Neural crest cell (in vitro differentiated cells): ENCODE results near the gene RBBP8NL. TPM values are rescaled to one million over a fixed set of nuclear protein-coding genes. Genes with fewer than 3 reads are reported as not detected.

ENCODE experiments used
- DNase-seq: peaks from one replicate; pipeline ENCODE4 v3.0.0; 2021; ENCODE audit warnings: low read depth, mixed read lengths, low spot score
- H3K27ac Mint-ChIP-seq: one replicate; pipeline ENCODE4 v1.8.0; 2021; ENCODE audit warnings: mild to moderate bottlenecking, mixed read lengths; ENCODE audit not compliant: unreplicated experiment
- H3K27me3 Mint-ChIP-seq: 2 replicates; pipeline ENCODE4 v1.8.0; 2021; ENCODE audit warnings: low read depth, mild to moderate bottlenecking, mixed read lengths
- H3K36me3 Mint-ChIP-seq: 2 replicates; pipeline ENCODE4 v1.8.0; 2021; ENCODE audit warnings: low read depth, mild to moderate bottlenecking, mixed read lengths
- H3K4me1 Mint-ChIP-seq: 2 replicates; pipeline ENCODE4 v1.8.0; 2021; ENCODE audit warnings: mixed read lengths
- H3K4me3 Mint-ChIP-seq: one replicate; pipeline ENCODE4 v1.8.0; 2021; ENCODE audit warnings: mild to moderate bottlenecking, mixed read lengths
- H3K9me3 Mint-ChIP-seq: 2 replicates; pipeline ENCODE4 v1.8.0; 2021; ENCODE audit warnings: mixed read lengths
- total RNA-seq: library from RNA; stranded (reverse); gene quantifications from 2 replicates; pipeline ENCODE4 v1.2.1, GENCODE V29; 2021
- TF ChIP-seq, protein P1 (sequence below): fragments of 200-600 bp; sonication (generic); conservative IDR thresholded peaks from 2 replicates; pipeline ENCODE4 v1.5.0; 2021; ENCODE audit warnings: antibody characterized with exemption, mild to moderate bottlenecking

RBBP8NL gene
- total RNA-seq, 1 donor from 2014 or later: not detected

GRCh38 chr20:62396367-62397239 lies 30.7 kb downstream of the RBBP8NL start:
- Mint-ChIP-seq H3K9me3 (no peaks in the 10 kb centered on the region), H3K27ac (no peak overlapping the region), H3K4me1 (no peaks in the 10 kb centered on the region), H3K4me3 (no peak overlapping the region), H3K36me3 (peaks cover 12% of the 10 kb centered on the region), H3K27me3 (no peaks in the 10 kb centered on the region)
- TF ChIP-seq, protein P1, sequence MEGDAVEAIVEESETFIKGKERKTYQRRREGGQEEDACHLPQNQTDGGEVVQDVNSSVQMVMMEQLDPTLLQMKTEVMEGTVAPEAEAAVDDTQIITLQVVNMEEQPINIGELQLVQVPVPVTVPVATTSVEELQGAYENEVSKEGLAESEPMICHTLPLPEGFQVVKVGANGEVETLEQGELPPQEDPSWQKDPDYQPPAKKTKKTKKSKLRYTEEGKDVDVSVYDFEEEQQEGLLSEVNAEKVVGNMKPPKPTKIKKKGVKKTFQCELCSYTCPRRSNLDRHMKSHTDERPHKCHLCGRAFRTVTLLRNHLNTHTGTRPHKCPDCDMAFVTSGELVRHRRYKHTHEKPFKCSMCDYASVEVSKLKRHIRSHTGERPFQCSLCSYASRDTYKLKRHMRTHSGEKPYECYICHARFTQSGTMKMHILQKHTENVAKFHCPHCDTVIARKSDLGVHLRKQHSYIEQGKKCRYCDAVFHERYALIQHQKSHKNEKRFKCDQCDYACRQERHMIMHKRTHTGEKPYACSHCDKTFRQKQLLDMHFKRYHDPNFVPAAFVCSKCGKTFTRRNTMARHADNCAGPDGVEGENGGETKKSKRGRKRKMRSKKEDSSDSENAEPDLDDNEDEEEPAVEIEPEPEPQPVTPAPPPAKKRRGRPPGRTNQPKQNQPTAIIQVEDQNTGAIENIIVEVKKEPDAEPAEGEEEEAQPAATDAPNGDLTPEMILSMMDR: no peak
- DNase-seq: no peak

DNA sequence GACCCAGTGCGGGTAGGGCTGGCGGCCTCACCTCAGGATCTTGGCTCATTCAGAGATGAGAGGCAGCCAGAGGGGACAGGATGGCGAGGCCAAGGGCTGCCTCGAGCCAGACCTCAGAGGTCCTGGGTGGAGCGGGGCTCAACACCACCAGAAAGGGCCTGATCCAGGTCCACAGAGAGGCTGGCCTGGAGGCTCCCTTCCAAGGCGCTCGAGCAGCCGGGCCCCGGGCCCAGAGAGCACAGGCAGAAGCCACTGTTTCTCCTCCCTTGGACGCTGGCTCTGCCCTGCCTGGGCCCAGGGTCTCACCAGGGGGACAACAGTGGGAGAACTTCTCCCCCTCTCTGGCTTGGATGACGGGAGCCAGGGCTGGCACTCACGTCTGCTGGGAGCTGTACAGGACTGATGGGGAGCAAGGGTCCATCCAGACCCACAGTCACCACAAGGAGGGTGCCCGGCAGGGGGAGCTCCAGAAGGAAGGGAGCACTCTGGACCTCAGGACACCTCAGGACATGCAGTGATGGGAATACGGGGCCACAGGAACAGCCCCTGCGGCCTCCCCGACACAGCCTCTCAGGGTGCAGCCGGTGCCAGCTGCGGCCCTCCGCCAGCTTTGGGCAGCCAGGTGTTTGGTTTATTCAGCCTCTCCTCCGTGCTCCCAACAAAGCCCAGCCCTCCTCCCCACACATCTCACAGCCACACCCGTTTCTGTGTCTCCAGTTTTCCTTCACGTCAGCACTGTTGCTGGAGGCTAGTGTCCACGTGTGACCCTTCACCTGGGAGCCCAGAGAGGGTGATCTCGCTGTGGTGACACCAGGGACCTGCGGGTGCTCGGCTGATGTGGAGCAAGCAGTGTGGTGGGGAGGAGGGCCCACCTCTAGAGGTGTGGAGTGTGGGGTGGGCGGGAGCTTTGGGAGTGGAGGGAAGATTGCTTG lies 31.8 kb downstream of the RBBP8NL start:
- Mint-ChIP-seq H3K9me3 (no peaks in the 10 kb centered on the region), H3K27me3 (no peaks in the 10 kb centered on the region), H3K4me3 (peak overlapping the region; percentile 73), H3K36me3 (peaks cover 9% of the 10 kb centered on the region), H3K4me1 (no peaks in the 10 kb centered on the region), H3K27ac (no peak overlapping the region)
- no peak for DNase-seq
- TF ChIP-seq, protein P1: no peak

- TF ChIP-seq, protein P1: no peak
- Mint-ChIP-seq H3K27me3 (no peaks in the 10 kb centered on the region), H3K27ac (no peak overlapping the region), H3K4me1 (no peaks in the 10 kb centered on the region), H3K36me3 (peaks cover 9% of the 10 kb centered on the region), H3K4me3 (peak overlapping the region; percentile 34), H3K9me3 (no peaks in the 10 kb centered on the region)
- no peak for DNase-seq
These were observed 32.8 kb downstream of the RBBP8NL start for GRCh38 chr20:62394248-62395245.

DNA sequence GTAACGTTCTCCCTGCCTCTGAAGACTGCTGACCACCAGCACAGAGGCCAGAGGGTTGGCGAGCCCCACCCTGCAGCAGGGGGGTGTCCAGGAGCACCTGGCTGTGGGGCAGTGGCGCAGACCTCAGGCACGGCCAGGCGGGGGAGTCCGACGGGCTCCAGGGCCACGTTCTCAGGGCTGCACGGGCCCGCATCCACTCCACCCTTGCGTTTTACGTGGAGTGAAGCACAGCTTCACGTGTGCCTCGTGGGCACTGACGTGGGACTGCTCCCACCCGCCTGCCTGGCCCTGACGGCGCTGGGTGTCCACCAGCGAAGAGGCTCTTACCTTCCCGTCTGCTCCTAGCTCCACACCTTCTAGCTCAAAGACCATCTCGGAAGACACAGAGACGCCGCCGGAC lies 33.5 kb downstream of the RBBP8NL start:
- peaks cover 6% of the 10 kb centered on the region for H3K4me1 Mint-ChIP-seq
- H3K27ac Mint-ChIP-seq: no peak overlapping the region
- DNase-seq: no peak
- TF ChIP-seq, protein P1: no peak
- no peaks in the 10 kb centered on the region for H3K9me3 Mint-ChIP-seq
- no peak overlapping the region for H3K4me3 Mint-ChIP-seq
- H3K27me3 Mint-ChIP-seq: no peaks in the 10 kb centered on the region
- H3K36me3 Mint-ChIP-seq: peaks cover 13% of the 10 kb centered on the region

DNA sequence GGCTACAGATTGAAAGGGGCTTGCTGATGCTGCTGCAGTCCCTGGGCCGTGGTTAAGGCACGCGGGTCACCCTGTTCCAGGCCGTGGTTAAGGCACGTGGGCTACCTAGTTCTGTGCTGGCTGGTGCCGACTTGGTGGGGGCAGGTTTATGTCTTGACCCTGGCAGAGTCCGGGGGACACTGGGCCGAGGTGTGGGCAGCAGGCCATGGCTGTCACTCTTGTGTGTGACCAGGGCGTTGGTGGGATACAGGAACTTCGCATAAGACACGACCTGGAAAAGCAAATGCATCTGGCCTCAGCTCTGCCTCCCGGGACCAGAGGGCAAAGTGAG lies 34.0 kb downstream of the RBBP8NL start:
- no peak overlapping the region for H3K4me3 Mint-ChIP-seq
- DNase-seq: no peak
- H3K4me1 Mint-ChIP-seq: peaks cover 11% of the 10 kb centered on the region
- H3K27ac Mint-ChIP-seq: no peak overlapping the region
- H3K27me3 Mint-ChIP-seq: no peaks in the 10 kb centered on the region
- TF ChIP-seq, protein P1: no peak
- peaks cover 13% of the 10 kb centered on the region for H3K36me3 Mint-ChIP-seq
- H3K9me3 Mint-ChIP-seq: no peaks in the 10 kb centered on the region
